Measurements from ENCODE around the gene WNK4. TPM values are rescaled to one million over a fixed set of nuclear protein-coding genes. Genes with fewer than 3 reads are reported as not detected.
A peak's percentile ranks its signal among the peaks of the same experiment; 100 is the strongest.

Gene WNK4
- total RNA-seq, 1 experiment from 2014 or later: 2.6 TPM

- H2BK15ac ChIP-seq (ENCODE audit: low read depth, low read length): no peak overlapping the region
- H4K91ac ChIP-seq (ENCODE audit: insufficient read length, low read depth, low read length): no peak overlapping the region
- no peak overlapping the region for H2BK5ac ChIP-seq (ENCODE audit: insufficient read length, low read length)
- no peak for TF ChIP-seq CTCF (conservative IDR thresholded peaks at IDR 0.05)
- no peak overlapping the region for H3K27ac ChIP-seq (ENCODE audit: insufficient read length, low read depth, low read length)
- no peak overlapping the region for H3K18ac ChIP-seq (ENCODE audit: insufficient read length, low read depth, low read length)
- no peaks in the 10 kb centered on the region for H3K79me2 ChIP-seq (ENCODE audit: insufficient read depth, low read length)
- H2AFZ ChIP-seq (ENCODE audit: low read length): no peak overlapping the region
- H3K9me3 Mint-ChIP-seq: no peaks in the 10 kb centered on the region
- H3K4me2 ChIP-seq (ENCODE audit: insufficient read depth, insufficient read length, low read length): no peak overlapping the region
- H3K4me3 Mint-ChIP-seq: no peak overlapping the region
- no peaks in the 10 kb centered on the region for H3K9me3 ChIP-seq (ENCODE audit: control insufficient read depth, low read depth, low read length)
- no peak overlapping the region for H4K5ac ChIP-seq (ENCODE audit: insufficient read length, low read depth, low read length)
- no peak overlapping the region for H3K9ac ChIP-seq (ENCODE audit: extremely low read depth, insufficient read length, low read length)
- peak; percentile 41 for DNase-seq
- H3K56ac ChIP-seq (ENCODE audit: insufficient read length, low read depth, low read length): no peak overlapping the region
- no peak overlapping the region; the same call in 1 of the 2 replicates for H3K14ac ChIP-seq (ENCODE audit: insufficient read depth, low read length)
- H3K23me2 ChIP-seq (ENCODE audit: insufficient read length, low read depth, low read length, poor library complexity, severe bottlenecking): peaks cover 8% of the 10 kb centered on the region
- H2AK5ac ChIP-seq (ENCODE audit: insufficient read length, low read length): no peak overlapping the region
- no peak overlapping the region for H2BK12ac ChIP-seq (ENCODE audit: insufficient read length, low read depth, low read length)
- peaks cover 28% of the 10 kb centered on the region for H3K27me3 Mint-ChIP-seq (ENCODE audit: low read depth)
- no peak overlapping the region for H3K23ac ChIP-seq (ENCODE audit: insufficient read length, low read depth, low read length)
- H3T11ph ChIP-seq (ENCODE audit: low read length): no peak overlapping the region
- H3K4me1 Mint-ChIP-seq: peaks cover 21 to 22% of the 10 kb centered on the region in 2 experiments
- peaks cover 10% of the 10 kb centered on the region; the same call in 1 of the 2 replicates for H3K27me3 ChIP-seq (ENCODE audit: insufficient read depth, low read length)
- H4K8ac ChIP-seq (replicated peaks; ENCODE audit: insufficient read length, low read depth, low read length): no peak overlapping the region
- H3K36me3 Mint-ChIP-seq (ENCODE audit: insufficient read depth in 1 of 3, low read depth in 3 of 3): peaks cover 3 to 20% (median 19%) of the 10 kb centered on the region in 3 experiments
- H3K4me1 ChIP-seq (ENCODE audit: insufficient read depth, low read length): no peaks in the 10 kb centered on the region
- no peak overlapping the region for H3K4ac ChIP-seq (ENCODE audit: low read depth, low read length)
- no CpG with 5 or more reads among the region's 29 CpGs for WGBS (ENCODE audit: extremely low coverage, insufficient read length, low lambda C conversion rate)
- no peaks in the 10 kb centered on the region for H3K79me1 ChIP-seq (ENCODE audit: insufficient read depth, low read depth, low read length, poor library complexity, severe bottlenecking)
- no peak overlapping the region for H2BK20ac ChIP-seq (ENCODE audit: low read depth, low read length, poor library complexity, severe bottlenecking)
- H4K20me1 ChIP-seq (ENCODE audit: control insufficient read depth, insufficient read depth, insufficient read length): no peaks in the 10 kb centered on the region
- no peak overlapping the region for H2BK120ac ChIP-seq (ENCODE audit: low read depth, low read length, poor library complexity, severe bottlenecking)
- H3K27ac Mint-ChIP-seq: no peak overlapping the region; a peak in 1 of 7 replicates
Observed at GRCh38 chr17:42782166-42783061, 2.0 kb downstream of the WNK4 start.

All from H9 (cell line).